ENCODE measurements around the gene VGLL4. TPM values are rescaled to one million over a fixed set of nuclear protein-coding genes. Genes with fewer than 3 reads are reported as not detected.

VGLL4 gene
- polyA plus RNA-seq, 1 donor from 2014 or later = 113 TPM

GRCh38 chr3:11587766-11588165 lies 55.9 kb downstream of the VGLL4 start:
- no peak for TF ChIP-seq RAD21 (conservative IDR thresholded peaks at IDR 0.05)
- peaks cover 49% of the 10 kb centered on the region for H3K79me2 ChIP-seq (replicated peaks; ENCODE audit: insufficient read depth, low read length)
- H3K9ac ChIP-seq (ENCODE audit: low read length) = no peak overlapping the region
- H3K36me3 ChIP-seq (ENCODE audit: insufficient read depth, low read length) = no peaks in the 10 kb centered on the region
- H4K20me1 ChIP-seq (ENCODE audit: insufficient read depth) = no peaks in the 10 kb centered on the region
- H3K9me2 ChIP-seq (ENCODE audit: insufficient read depth, low read length) = no peaks in the 10 kb centered on the region
- H3K27ac ChIP-seq (ENCODE audit: low read length) = no peak overlapping the region
- peaks cover 3% of the 10 kb centered on the region for H3F3A ChIP-seq (ENCODE audit: insufficient read depth, low read length, poor library complexity, severe bottlenecking)
- no peak overlapping the region for H3K4me2 ChIP-seq (ENCODE audit: low read length)
- H3K4me3 ChIP-seq (ENCODE audit: low read length) = no peak overlapping the region
- no peaks in the 10 kb centered on the region for H3K9me3 ChIP-seq (ENCODE audit: low read length)
- H3K27me3 ChIP-seq (ENCODE audit: insufficient read depth, low read depth, low read length) = no peaks in the 10 kb centered on the region
- no peak overlapping the region for H2AFZ ChIP-seq (ENCODE audit: low read depth, low read length)

DNA sequence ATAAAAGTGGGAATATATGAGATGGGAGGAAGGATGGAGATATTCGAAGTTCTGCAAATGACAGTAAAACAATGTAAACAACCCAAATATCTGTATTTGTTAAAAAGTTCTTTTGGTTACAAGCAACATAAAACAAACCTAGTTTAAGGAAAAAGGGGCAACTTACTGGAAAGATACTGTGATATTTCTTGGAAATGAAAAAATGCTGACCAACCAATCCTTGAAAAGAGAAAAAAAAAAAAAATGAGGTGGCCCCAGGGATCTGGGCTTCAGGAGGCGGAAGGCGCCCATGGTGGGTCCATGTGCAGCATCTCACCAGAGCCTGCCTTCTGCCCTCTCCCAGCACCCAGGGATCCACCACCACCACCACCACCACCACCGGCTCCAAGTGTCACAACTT lies 59.1 kb downstream of the VGLL4 start:
- H3K27me3 ChIP-seq (ENCODE audit: insufficient read depth, low read depth, low read length) = no peaks in the 10 kb centered on the region
- peaks cover 59% of the 10 kb centered on the region for H3K79me2 ChIP-seq (replicated peaks; ENCODE audit: insufficient read depth, low read length)
- H3K27ac ChIP-seq (ENCODE audit: low read length) = no peak overlapping the region
- no peak overlapping the region for H2AFZ ChIP-seq (ENCODE audit: low read depth, low read length)
- H3K9me2 ChIP-seq (ENCODE audit: insufficient read depth, low read length) = no peaks in the 10 kb centered on the region
- TF ChIP-seq REST (IDR thresholded peaks at IDR 0.05; ENCODE audit: borderline replicate concordance) (no peak), EZH2 (IDR thresholded peaks at IDR 0.05; ENCODE audit: borderline replicate concordance, insufficient read depth, low read length, poor library complexity, severe bottlenecking) (no peak)
- no peaks in the 10 kb centered on the region for H3K36me3 ChIP-seq (ENCODE audit: insufficient read depth, low read length)
- no peak overlapping the region for H3K9ac ChIP-seq (ENCODE audit: low read length)
- H3F3A ChIP-seq (ENCODE audit: insufficient read depth, low read length, poor library complexity, severe bottlenecking) = peaks cover 4% of the 10 kb centered on the region
- no peak overlapping the region for H3K4me2 ChIP-seq (ENCODE audit: low read length)
- H3K4me3 ChIP-seq (ENCODE audit: low read length) = no peak overlapping the region
- no peaks in the 10 kb centered on the region for H4K20me1 ChIP-seq (ENCODE audit: insufficient read depth)
- H3K9me3 ChIP-seq (ENCODE audit: low read length) = no peaks in the 10 kb centered on the region

DNA sequence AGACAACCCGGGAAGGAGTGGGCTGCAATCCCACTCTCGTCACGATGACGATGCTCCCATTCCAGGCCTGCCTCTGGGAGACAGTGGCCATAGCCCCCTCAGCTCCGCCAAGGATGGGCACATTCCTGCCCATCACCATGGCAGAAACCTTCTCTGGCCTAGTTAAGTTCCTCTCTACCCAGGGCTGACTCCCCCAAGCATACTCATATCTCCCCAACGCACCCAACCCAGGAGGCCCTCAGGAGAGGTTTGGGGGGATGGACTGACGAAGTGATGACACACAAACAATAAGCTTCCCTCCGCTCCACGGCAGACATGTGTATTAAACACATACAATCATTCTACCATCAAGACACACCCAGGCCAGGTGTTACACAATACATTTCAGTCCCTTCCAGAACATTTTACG lies 60.1 kb downstream of the VGLL4 start:
- Histone ChIP-seq H3K79me2 (replicated peaks; ENCODE audit: insufficient read depth, low read length) (peaks cover 66% of the 10 kb centered on the region), H3K9ac (ENCODE audit: low read length) (no peak overlapping the region)

More for the DNA sequence above, 60.1 kb downstream of the VGLL4 start:
- Histone ChIP-seq H2AFZ (ENCODE audit: low read depth, low read length) (no peak overlapping the region), H3F3A (ENCODE audit: insufficient read depth, low read length, poor library complexity, severe bottlenecking) (peaks cover 4% of the 10 kb centered on the region), H3K36me3 (ENCODE audit: insufficient read depth, low read length) (no peaks in the 10 kb centered on the region), H3K27ac (ENCODE audit: low read length) (no peak overlapping the region), H3K9me3 (ENCODE audit: low read length) (no peaks in the 10 kb centered on the region), H4K20me1 (ENCODE audit: insufficient read depth) (no peaks in the 10 kb centered on the region), H3K4me2 (ENCODE audit: low read length) (no peak overlapping the region), H3K4me3 (ENCODE audit: low read length) (no peak overlapping the region), H3K27me3 (ENCODE audit: insufficient read depth, low read depth, low read length) (no peaks in the 10 kb centered on the region), H3K9me2 (ENCODE audit: insufficient read depth, low read length) (no peaks in the 10 kb centered on the region)
- TF ChIP-seq SMC3 (conservative IDR thresholded peaks at IDR 0.05; ENCODE audit: poor library complexity) (no peak), EZH2 (IDR thresholded peaks at IDR 0.05; ENCODE audit: borderline replicate concordance, insufficient read depth, low read length, poor library complexity, severe bottlenecking) (no peak), POLR2AphosphoS5 (IDR thresholded peaks at IDR 0.05) (no peak), MXI1 (conservative IDR thresholded peaks at IDR 0.05; ENCODE audit: poor library complexity, severe bottlenecking) (no peak), REST (IDR thresholded peaks at IDR 0.05; ENCODE audit: borderline replicate concordance) (no peak), TAF1 (IDR thresholded peaks at IDR 0.05; ENCODE audit: low read depth) (no peak), EP300 (conservative IDR thresholded peaks at IDR 0.05; ENCODE audit: poor library complexity, severe bottlenecking) (no peak)
